ENCODE results near the gene IL17RA.
"Not testable (repeated sequence)": the region's sequence is repeated elsewhere in the genome, so short reads cannot be mapped to it uniquely, and the experiment has no call there.

Gene IL17RA

GRCh38 chr22:17121233-17122195 lies 36.7 kb downstream of the IL17RA start, which contains the start of gene TMEM121B:
TSS of gene TMEM121B (minus strand) at chr22:17121360. CDS start at chr22:17121127, 233 bp downstream.
- no peak for DNase-seq

- peak; percentile 47 for DNase-seq
Observed at GRCh38 chr22:17130199-17130598, 45.4 kb downstream of the IL17RA start.

GRCh38 chr22:17131686-17132085 lies 46.9 kb downstream of the IL17RA start:
- no peak for DNase-seq

GRCh38 chr22:17132112-17132511 lies 47.3 kb downstream of the IL17RA start:
- no peak for DNase-seq

- no peak for DNase-seq
Observed at GRCh38 chr22:17133137-17133536, 48.3 kb downstream of the IL17RA start.

GRCh38 chr22:17135153-17135760 lies 50.5 kb downstream of the IL17RA start:
- DNase-seq: no peak

GRCh38 chr22:17137170-17137569 lies 52.4 kb downstream of the IL17RA start:
- DNase-seq: no peak

- DNase-seq: no peak
Observed at GRCh38 chr22:17137861-17138425, 53.1 kb downstream of the IL17RA start.

GRCh38 chr22:17138513-17138912 lies 53.7 kb downstream of the IL17RA start:
- DNase-seq: no peak

- DNase-seq: no peak
Observed at GRCh38 chr22:17140022-17140421, 55.2 kb downstream of the IL17RA start.

GRCh38 chr22:17140826-17141766 lies 56.3 kb downstream of the IL17RA start:
- no peak for DNase-seq

- DNase-seq: no peak
Observed at GRCh38 chr22:17143101-17143500, 58.3 kb downstream of the IL17RA start.

GRCh38 chr22:17143826-17144225 lies 59.0 kb downstream of the IL17RA start:
- DNase-seq: no peak

- DNase-seq: no peak
Observed at GRCh38 chr22:17145021-17145680, 60.4 kb downstream of the IL17RA start.

GRCh38 chr22:17147458-17147857 lies 62.7 kb downstream of the IL17RA start:
- DNase-seq: not testable (repeated sequence)

GRCh38 chr22:17149076-17149815 lies 64.4 kb downstream of the IL17RA start:
- no peak for DNase-seq

GRCh38 chr22:17152340-17152739 lies 67.5 kb downstream of the IL17RA start:
- no peak for DNase-seq

GRCh38 chr22:17152971-17153370 lies 68.2 kb downstream of the IL17RA start:
- no peak for DNase-seq

GRCh38 chr22:17155941-17156340 lies 71.1 kb downstream of the IL17RA start:
- DNase-seq: no peak

- no peak for DNase-seq
Observed at GRCh38 chr22:17157714-17158113, 72.9 kb downstream of the IL17RA start.

GRCh38 chr22:17158176-17158567 lies 73.4 kb downstream of the IL17RA start:
- no peak for DNase-seq
